Lower leg skin (tissue), 3 donors: Measurements from ENCODE around the gene SLC4A8.

Source experiments
- CTCF ChIP-seq, 3 donors: fragments of 450-650 bp; IDR thresholded peaks; one replicate each; pipeline ENCODE4 v1.5.1; 2016; ENCODE audit warnings: antibody characterized with exemption in 3 of 3, mild to moderate bottlenecking in 3 of 3, moderate library complexity in 2 of 3
- POLR2A ChIP-seq, 2 donors: fragments of 450-650 bp; IDR thresholded peaks; one replicate each; pipeline ENCODE4 v1.6.1; 2016 to 2017; ENCODE audit warnings: antibody characterized with exemption in 2 of 2, mild to moderate bottlenecking in 1 of 2, moderate library complexity in 1 of 2

- TF ChIP-seq CTCF (IDR thresholded peaks at IDR 0.05) (no peak), POLR2A (IDR thresholded peaks at IDR 0.05) (no peak)
Observed at GRCh38 chr12:51511546-51512260, 87.1 kb downstream of the SLC4A8 start.
